ENCODE data around the gene EYS.

Gene EYS

GRCh38 chr6:63797721-63798120 lies 1909.3 kb downstream of the EYS start:
- H3K4me2 ChIP-seq (ENCODE audit: low read depth, low read length) = no peak overlapping the region
- no peaks in the 10 kb centered on the region for H3K27me3 ChIP-seq (replicated peaks; ENCODE audit: insufficient read depth, low read length)
- no peak for DNase-seq
- H3K9me2 ChIP-seq (replicated peaks; ENCODE audit: insufficient read depth, low read length) = no peaks in the 10 kb centered on the region
- H3K36me3 ChIP-seq (replicated peaks; ENCODE audit: insufficient read depth, low read length) = no peaks in the 10 kb centered on the region
- H3K4me1 ChIP-seq (ENCODE audit: low read length) = no peaks in the 10 kb centered on the region
- no peak overlapping the region for H2AFZ ChIP-seq (ENCODE audit: low read length)
- H3K9me3 ChIP-seq (replicated peaks; ENCODE audit: insufficient read depth, low read length) = no peaks in the 10 kb centered on the region
- no peaks in the 10 kb centered on the region for H3F3A ChIP-seq (ENCODE audit: insufficient read depth, low read length)
- no peak overlapping the region for H3K9ac ChIP-seq (ENCODE audit: low read length)
- H3K4me3 ChIP-seq (ENCODE audit: low read length) = no peak overlapping the region
- H3K79me2 ChIP-seq (ENCODE audit: low read length) = no peaks in the 10 kb centered on the region
- H3K27ac ChIP-seq (ENCODE audit: low read length) = no peak overlapping the region
- TF ChIP-seq EZH2 (optimal IDR thresholded peaks at IDR 0.05; ENCODE audit: low read depth, low read length) (no peak), EZH2phosphoT487 (IDR thresholded peaks at IDR 0.05; ENCODE audit: low read length) (no peak), CTCF (IDR thresholded peaks at IDR 0.05; ENCODE audit: low read length) (no peak)
- H4K20me1 ChIP-seq (ENCODE audit: insufficient read depth, low read length) = no peaks in the 10 kb centered on the region

GRCh38 chr6:63795826-63796225 lies 1911.2 kb downstream of the EYS start:
- no peaks in the 10 kb centered on the region for H3K79me2 ChIP-seq (ENCODE audit: low read length)
- H3K4me1 ChIP-seq (ENCODE audit: low read length) = no peaks in the 10 kb centered on the region
- H3K27me3 ChIP-seq (replicated peaks; ENCODE audit: insufficient read depth, low read length) = no peaks in the 10 kb centered on the region
- no peaks in the 10 kb centered on the region for H3K9me2 ChIP-seq (replicated peaks; ENCODE audit: insufficient read depth, low read length)
- DNase-seq = no peak
- H3K4me3 ChIP-seq (ENCODE audit: low read length) = no peak overlapping the region
- no peaks in the 10 kb centered on the region for H4K20me1 ChIP-seq (ENCODE audit: insufficient read depth, low read length)
- H3K27ac ChIP-seq (ENCODE audit: low read length) = no peak overlapping the region
- H3K9me3 ChIP-seq (replicated peaks; ENCODE audit: insufficient read depth, low read length) = no peaks in the 10 kb centered on the region
- no peaks in the 10 kb centered on the region for H3F3A ChIP-seq (ENCODE audit: insufficient read depth, low read length)
- no peak overlapping the region for H3K4me2 ChIP-seq (ENCODE audit: low read depth, low read length)
- H2AFZ ChIP-seq (ENCODE audit: low read length) = no peak overlapping the region
- no peaks in the 10 kb centered on the region for H3K36me3 ChIP-seq (replicated peaks; ENCODE audit: insufficient read depth, low read length)
- no peak overlapping the region for H3K9ac ChIP-seq (ENCODE audit: low read length)
- TF ChIP-seq CTCF (IDR thresholded peaks at IDR 0.05; ENCODE audit: low read length) (no peak), EZH2 (optimal IDR thresholded peaks at IDR 0.05; ENCODE audit: low read depth, low read length) (no peak), EZH2phosphoT487 (IDR thresholded peaks at IDR 0.05; ENCODE audit: low read length) (no peak)

- Histone ChIP-seq H3F3A (ENCODE audit: insufficient read depth, low read length) (no peaks in the 10 kb centered on the region), H4K20me1 (ENCODE audit: insufficient read depth, low read length) (no peaks in the 10 kb centered on the region), H3K36me3 (replicated peaks; ENCODE audit: insufficient read depth, low read length) (no peaks in the 10 kb centered on the region), H3K9me3 (replicated peaks; ENCODE audit: insufficient read depth, low read length) (no peaks in the 10 kb centered on the region), H3K4me2 (ENCODE audit: low read depth, low read length) (no peak overlapping the region), H3K79me2 (ENCODE audit: low read length) (no peaks in the 10 kb centered on the region), H3K9ac (ENCODE audit: low read length) (no peak overlapping the region), H2AFZ (ENCODE audit: low read length) (no peak overlapping the region), H3K27me3 (replicated peaks; ENCODE audit: insufficient read depth, low read length) (no peaks in the 10 kb centered on the region), H3K4me1 (ENCODE audit: low read length) (no peaks in the 10 kb centered on the region), H3K4me3 (ENCODE audit: low read length) (no peak overlapping the region), H3K9me2 (replicated peaks; ENCODE audit: insufficient read depth, low read length) (no peaks in the 10 kb centered on the region), H3K27ac (ENCODE audit: low read length) (no peak overlapping the region)
- DNase-seq = no peak
- TF ChIP-seq EZH2phosphoT487 (IDR thresholded peaks at IDR 0.05; ENCODE audit: low read length) (no peak), EZH2 (optimal IDR thresholded peaks at IDR 0.05; ENCODE audit: low read depth, low read length) (no peak)
These were observed 1912.0 kb downstream of the EYS start for GRCh38 chr6:63795006-63795405.

GRCh38 chr6:63793465-63794137 lies 1913.4 kb downstream of the EYS start:
- H3F3A ChIP-seq (ENCODE audit: insufficient read depth, low read length) = no peaks in the 10 kb centered on the region
- H3K4me2 ChIP-seq (ENCODE audit: low read depth, low read length) = no peak overlapping the region
- no peaks in the 10 kb centered on the region for H3K9me2 ChIP-seq (replicated peaks; ENCODE audit: insufficient read depth, low read length)
- DNase-seq = no peak
- TF ChIP-seq CTCF (IDR thresholded peaks at IDR 0.05; ENCODE audit: low read length) = no peak
- TF ChIP-seq EZH2phosphoT487 (IDR thresholded peaks at IDR 0.05; ENCODE audit: low read length) = no peak
- TF ChIP-seq EZH2 (optimal IDR thresholded peaks at IDR 0.05; ENCODE audit: low read depth, low read length) = no peak
- H3K9ac ChIP-seq (ENCODE audit: low read length) = no peak overlapping the region
- H2AFZ ChIP-seq (ENCODE audit: low read length) = no peak overlapping the region
- no peaks in the 10 kb centered on the region for H3K4me1 ChIP-seq (ENCODE audit: low read length)
- no peaks in the 10 kb centered on the region for H3K9me3 ChIP-seq (replicated peaks; ENCODE audit: insufficient read depth, low read length)
- no peaks in the 10 kb centered on the region for H3K27me3 ChIP-seq (replicated peaks; ENCODE audit: insufficient read depth, low read length)
- H3K79me2 ChIP-seq (ENCODE audit: low read length) = no peaks in the 10 kb centered on the region
- no peaks in the 10 kb centered on the region for H4K20me1 ChIP-seq (ENCODE audit: insufficient read depth, low read length)
- H3K4me3 ChIP-seq (ENCODE audit: low read length) = no peak overlapping the region
- H3K27ac ChIP-seq (ENCODE audit: low read length) = no peak overlapping the region
- H3K36me3 ChIP-seq (replicated peaks; ENCODE audit: insufficient read depth, low read length) = no peaks in the 10 kb centered on the region

All from MM.1S (cell line).